ENCODE measurements around the gene CNPY4. TPM values are rescaled to one million over a fixed set of nuclear protein-coding genes. Genes with fewer than 3 reads are reported as not detected.
A peak's percentile ranks its signal among the peaks of the same experiment; 100 is the strongest.

Gene CNPY4
- total and polyA plus RNA-seq, 10 of the 15 experiments (the other 5 are each of a cell fraction or from before 2014, with no cell fraction given), result 2.5 to 9.2 (median 6.8) TPM

DNA sequence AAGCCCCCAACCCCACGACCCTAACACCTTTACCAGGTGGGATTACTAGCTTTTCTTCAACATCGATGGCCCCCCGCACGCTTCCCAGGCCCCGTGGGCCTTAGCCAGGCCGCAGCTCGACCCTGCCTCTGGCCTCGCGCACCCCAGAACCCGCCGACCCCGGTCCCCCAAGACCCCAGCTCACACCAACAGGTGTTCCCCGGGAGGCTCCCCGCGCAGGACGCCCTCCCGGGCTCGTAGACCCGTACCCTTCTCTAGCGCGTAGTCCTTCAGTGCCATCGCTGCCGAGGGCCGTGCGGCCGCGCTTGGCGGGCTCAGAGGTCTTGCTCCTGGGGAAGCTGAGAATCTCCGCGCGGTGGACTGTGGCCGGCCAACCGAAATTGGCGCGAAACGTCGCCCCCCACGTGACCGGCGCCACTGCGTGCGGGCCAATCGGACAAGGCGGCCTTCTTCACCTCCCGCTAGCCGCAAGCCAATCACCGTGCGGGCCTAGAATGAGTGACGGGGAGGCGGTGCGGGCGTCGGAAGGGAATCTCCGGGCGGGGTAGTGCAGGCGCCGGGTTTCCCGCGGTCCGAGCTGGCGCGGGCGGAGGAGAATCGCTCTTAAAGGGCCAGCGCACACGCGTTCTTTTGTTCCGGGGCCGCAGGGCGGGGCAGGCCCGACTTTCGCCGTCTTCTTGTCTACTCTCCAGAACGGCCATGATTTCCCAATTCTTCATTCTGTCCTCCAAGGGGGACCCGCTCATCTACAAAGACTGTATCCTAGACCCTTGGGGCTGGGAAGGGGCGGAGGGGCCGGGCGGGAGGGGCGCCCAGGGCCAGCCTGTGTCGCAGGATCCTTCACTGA is 18.2 kb upstream of the CNPY4 start, which contains the start of the genes AP4M1 and MCM7:
Gene AP4M1, plus strand, starts transcription at position 628 of the 847 bp plus-strand sequence. Its CDS starts 72 bp downstream, at position 700.
Gene MCM7, minus strand, starts transcription at position 382 of the 847 bp plus-strand sequence. Its CDS starts 103 bp downstream, at position 279.
- ChIA-PET POLR2A (interaction anchor here (0.5 to 2.9 kb wide), 28 partner anchors 11 to 534 kb away, joined by 3 to 39 read pairs (median 4); partner anchors contain the start of genes CNPY4, COPS6, GAL3ST4 and LAMTOR4), RAD21 (ENCODE audit: unreplicated experiment) (interaction anchor here (0.8 to 2.7 kb wide), 9 partner anchors 13 to 437 kb away, joined by 3 to 23 read pairs (median 5); partner anchors contain the start of genes MBLAC1 and TRIM4), SMC1A (ENCODE audit: uncharacterized antibody, unreplicated experiment) (interaction anchor here (0.7 to 2.4 kb wide), 11 partner anchors 12 to 119 kb away, joined by 3 to 14 read pairs (median 3); no protein-coding TSS in a partner anchor), CTCF (interaction anchor here (0.7 to 1.7 kb wide), 13 partner anchors 12 to 789 kb away, joined by 3 to 11 read pairs (median 3); no protein-coding TSS in a partner anchor)
- no peaks in the 10 kb centered on the region for H3K27me3 ChIP-seq (replicated peaks in 1 of 2; ENCODE audit: control insufficient read depth in 2 of 2, insufficient read depth in 2 of 2, low read length in 1 of 2)
- peaks cover 16% of the 10 kb centered on the region for H3K4me1 ChIP-seq (ENCODE audit: control insufficient read depth, insufficient read depth, low read length)
- intact Hi-C loops (cut with micrococcal nuclease; ENCODE audit: unreplicated experiment) (loop anchor here (1.0 to 2.0 kb wide), 3 partner anchors 19 to 48 kb away; partner anchors contain the start of gene LAMTOR4), in situ Hi-C loops (cut with MboI) (no loop called here)
- no peaks in the 10 kb centered on the region for H3K9me3 ChIP-seq (replicated peaks; ENCODE audit: control insufficient read depth, insufficient read depth, low read length)
- no TSS peak for BruUV-seq (replicated peaks)
- ATAC-seq (peak; percentile 94), FAIRE-seq (peak; percentile 97), DNase-seq (ENCODE audit: low read depth, low spot score) (peak; percentile 92)
- peak within 1 kb of the TSS; percentile 72 for H2AFZ ChIP-seq (ENCODE audit: control insufficient read depth, low read depth, low read length)
- under 1% methylated on average over 71 of the region's 80 CpGs for WGBS (ENCODE audit: insufficient coverage, insufficient replicate concordance, low lambda C conversion rate, missing lambda C conversion rate)
- H3K27ac ChIP-seq (ENCODE audit: control insufficient read depth, insufficient read depth), result peak within 1 kb of the TSS; percentile 97
- peak within 1 kb of the TSS; percentile 88 for H3K4me3 ChIP-seq
- H3K79me2 ChIP-seq (ENCODE audit: control insufficient read depth, insufficient read depth, low read length), result peaks cover 29% of the 10 kb centered on the region
- H3K36me3 ChIP-seq (ENCODE audit: control insufficient read depth in 2 of 2, insufficient read depth in 2 of 2, low read length in 1 of 2), result peaks cover 27% of the 10 kb centered on the region in 2 experiments
- H3K9ac ChIP-seq (ENCODE audit: control insufficient read depth, insufficient read depth, low read length), result peak within 1 kb of the TSS; percentile 98
- H3K4me2 ChIP-seq (ENCODE audit: control insufficient read depth, insufficient read depth), result peak within 1 kb of the TSS; percentile 80
- no peaks in the 10 kb centered on the region for H4K20me1 ChIP-seq (ENCODE audit: control insufficient read depth, insufficient read depth)
- TF ChIP-seq MYB (IDR thresholded peaks at IDR 0.05; ENCODE audit: borderline replicate concordance, low read depth, low read length) (no peak), HDGF (IDR thresholded peaks at IDR 0.05) (peak; percentile 73; the same call in 1 of the 2 replicates), NFYB (IDR thresholded peaks at IDR 0.05; ENCODE audit: insufficient read depth, low read depth, low read length) (peak; percentile 94), PKNOX1 (IDR thresholded peaks at IDR 0.05) (peak; percentile 99), NRF1 (conservative IDR thresholded peaks at IDR 0.05; ENCODE audit: low read depth, low read length) (0 out of 2 replicates have a peak, but pooled peaks have one; percentile 6), IRF4 (IDR thresholded peaks at IDR 0.05; ENCODE audit: low read depth, low read length) (no peak), KLF5 (IDR thresholded peaks at IDR 0.05; ENCODE audit: partially characterized antibody) (peak; percentile 66), BHLHE40 (IDR thresholded peaks at IDR 0.05; ENCODE audit: borderline replicate concordance in 1 of 2, low read depth in 2 of 2, low read length in 1 of 2) (peak; percentile 66 to 89), BCL11A (IDR thresholded peaks at IDR 0.05; ENCODE audit: low read depth, low read length) (no peak), RAD51 (IDR thresholded peaks at IDR 0.05) (peak; percentile 96), ASH2L (IDR thresholded peaks at IDR 0.05; ENCODE audit: borderline replicate concordance, low read depth) (no peak), ZNF217 (IDR thresholded peaks at IDR 0.05) (no peak), MAX (IDR thresholded peaks at IDR 0.05; ENCODE audit: low read depth, low read length) (peak; percentile 97), DPF2 (IDR thresholded peaks at IDR 0.05) (peak; percentile 97), YY1 (IDR thresholded peaks at IDR 0.05; ENCODE audit: low read depth, low read length) (peak; percentile 74), ETV6 (conservative IDR thresholded peaks at IDR 0.05 in 1 of 2, IDR thresholded peaks at IDR 0.05 in 1 of 2; ENCODE audit: borderline replicate concordance in 1 of 2, low read depth in 1 of 2) (no peak), RELB (IDR thresholded peaks at IDR 0.05; ENCODE audit: low read depth) (peak; percentile 79)
- TF ChIP-seq, protein P1, sequence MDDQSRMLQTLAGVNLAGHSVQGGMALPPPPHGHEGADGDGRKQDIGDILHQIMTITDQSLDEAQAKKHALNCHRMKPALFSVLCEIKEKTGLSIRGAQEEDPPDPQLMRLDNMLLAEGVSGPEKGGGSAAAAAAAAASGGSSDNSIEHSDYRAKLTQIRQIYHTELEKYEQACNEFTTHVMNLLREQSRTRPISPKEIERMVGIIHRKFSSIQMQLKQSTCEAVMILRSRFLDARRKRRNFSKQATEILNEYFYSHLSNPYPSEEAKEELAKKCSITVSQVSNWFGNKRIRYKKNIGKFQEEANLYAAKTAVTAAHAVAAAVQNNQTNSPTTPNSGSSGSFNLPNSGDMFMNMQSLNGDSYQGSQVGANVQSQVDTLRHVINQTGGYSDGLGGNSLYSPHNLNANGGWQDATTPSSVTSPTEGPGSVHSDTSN (IDR thresholded peaks at IDR 0.05; ENCODE audit: insufficient replicate concordance, low read depth, low read length), result peak; percentile 98

Measured in GM12878 (cell line).